H1 (cell line): Measurements from ENCODE around the gene SKIDA1. TPM values are rescaled to one million over a fixed set of nuclear protein-coding genes. Genes with fewer than 3 reads are reported as not detected.

ENCODE experiments used
- BRCA1 ChIP-seq: IDR thresholded peaks from 2 replicates; pipeline ENCODE4 v1.6.1; 2012; ENCODE audit warnings: low read depth, low read length, improper control_type of control experiment
- CHD2 ChIP-seq: IDR thresholded peaks from 2 replicates; pipeline ENCODE4 v1.6.1; 2012; ENCODE audit warnings: low read length, improper control_type of control experiment
- CHD7 ChIP-seq: fragments of 300-600 bp; sonication (generic); IDR thresholded peaks from 2 replicates; pipeline ENCODE4 v1.7.1; 2012; ENCODE audit warnings: low read length, moderate library complexity, mild to moderate bottlenecking, inconsistent platforms; ENCODE audit not compliant: insufficient replicate concordance
- GTF2F1 ChIP-seq: IDR thresholded peaks from 2 replicates; pipeline ENCODE4 v1.6.1; 2012; ENCODE audit warnings: low read depth, low read length, improper control_type of control experiment, borderline replicate concordance
- SAP30 ChIP-seq: fragments of 300-600 bp; sonication (generic); IDR thresholded peaks from 2 replicates; pipeline ENCODE4 v1.7.1; 2012; ENCODE audit warnings: low read length, moderate library complexity, mild to moderate bottlenecking, inconsistent platforms; ENCODE audit not compliant: insufficient read depth, insufficient replicate concordance
- SP1 ChIP-seq: IDR thresholded peaks from 2 replicates; pipeline ENCODE4 v1.6.1; 2011; ENCODE audit warnings: low read depth, low read length
- TEAD4 ChIP-seq: IDR thresholded peaks from 2 replicates; pipeline ENCODE4 v1.6.1; 2012; ENCODE audit warnings: low read depth, low read length, inconsistent platforms, mixed read lengths
- polyA plus RNA-seq, 7 experiments: library from polyadenylated mRNA; depleted of rRNA in 3 of 7; stranded (reverse) in 5 of 7; unstranded in 2 of 7; fragments of >200 nt in 5 of 7; fragments of 200-250 nt in 2 of 7; gene quantifications; 1 replicate in 5 of 7; 2 replicates in 1 of 7; 4 replicates in 1 of 7; pipeline versions ENCODE4 v1.2.1 to v1.2.3, GENCODE V29; 2011 to 2013; ENCODE audit warnings: missing spikeins in 2 of 7, mixed read lengths in 2 of 7
- total RNA-seq: library from RNA; stranded (reverse); fragmentation: NEBNext Ultra II Directional; extraction: Animal tissue kit (Norgen Biotek cat#: 25700); gene quantifications from 2 replicates; pipeline ENCODE4 v1.2.1, GENCODE V29; 2021

The SKIDA1 gene
- total and polyA plus RNA-seq, 2 of the 8 experiments (the other 6 are each of a cell fraction or from before 2014, with no cell fraction given) = 1.5 to 8.0 TPM

- TF ChIP-seq CHD7 (no peak), SAP30 (no peak), CHD2 (no peak), SP1 (no peak), BRCA1 (no peak), GTF2F1 (no peak), TEAD4 (no peak)
- TF ChIP-seq, all 59 proteins: peak for 0
Observed at GRCh38 chr10:21514818-21515351, 10.6 kb downstream of the SKIDA1 start (continued).
